CD4-positive, alpha-beta memory T cell (primary cell): ENCODE results near the gene CFLAR. TPM values are rescaled to one million over a fixed set of nuclear protein-coding genes. Genes with fewer than 3 reads are reported as not detected.
A peak's percentile ranks its signal among the peaks of the same experiment; 100 is the strongest.
"Not testable (repeated sequence)": the region's sequence is repeated elsewhere in the genome, so short reads cannot be mapped to it uniquely, and the experiment has no call there.

ENCODE experiments used
- CTCF ChIA-PET: fragments of 350-600 bp; sonication (Branson Sonifier 250); formaldehyde crosslinking; loops from one replicate; lab custom pipeline; 2021; ENCODE audit warnings: inconsistent platforms; ENCODE audit not compliant: partially characterized antibody; lab: Charles Lee
- POLR2A ChIA-PET: fragments of 350-600 bp; sonication (Branson Sonifier 250); formaldehyde crosslinking; loops from one replicate; lab custom pipeline; 2021; ENCODE audit not compliant: partially characterized antibody; lab: Charles Lee
- DNase-seq, 5 donors: peaks; one replicate each; pipeline versions ENCODE4 v3.0.0 to v3.0.0-alpha.2; 2020 to 2022; ENCODE audit warnings: mixed read lengths in 1 of 5
- H3K27ac ChIP-seq: one replicate; pipeline ENCODE4 v1.7.0; 2013; ENCODE audit warnings: low read depth, low read length
- H3K27me3 ChIP-seq: 2 replicates; pipeline ENCODE4 v1.7.0; 2013; ENCODE audit warnings: mild to moderate bottlenecking, low read length, moderate library complexity; ENCODE audit not compliant: insufficient read depth
- H3K36me3 ChIP-seq: 2 replicates; pipeline ENCODE4 v1.7.0; 2013; ENCODE audit warnings: mild to moderate bottlenecking, low read length, moderate library complexity; ENCODE audit not compliant: insufficient read depth
- H3K4me1 ChIP-seq: 2 replicates; pipeline ENCODE4 v1.7.0; 2013; ENCODE audit warnings: mild to moderate bottlenecking, low read length, moderate library complexity; ENCODE audit not compliant: insufficient read depth
- H3K4me3 ChIP-seq, 2 donors: one replicate each; pipeline ENCODE4 v1.7.0; 2013; ENCODE audit warnings: low read length in 2 of 2, mild to moderate bottlenecking in 1 of 2
- H3K9me3 ChIP-seq, 2 donors: one replicate each; pipeline ENCODE4 v1.7.0; 2013; ENCODE audit warnings: low read length in 2 of 2, control low read depth in 1 of 2; ENCODE audit not compliant: control insufficient read depth in 1 of 2
- H3K27ac Mint-ChIP-seq, 7 donors: one replicate each; pipeline ENCODE4 v1.8.0; 2020 to 2021; ENCODE audit warnings: mixed read lengths in 7 of 7, mild to moderate bottlenecking in 6 of 7, inconsistent platforms in 3 of 7, moderate library complexity in 3 of 7
- H3K27me3 Mint-ChIP-seq, 2 donors: one replicate each; pipeline ENCODE4 v1.8.0; 2020 to 2021; ENCODE audit warnings: mixed read lengths in 2 of 2
- H3K36me3 Mint-ChIP-seq, 2 donors: one replicate each; pipeline ENCODE4 v1.8.0; 2020 to 2021; ENCODE audit warnings: mixed read lengths in 2 of 2, inconsistent platforms in 1 of 2, mild to moderate bottlenecking in 1 of 2
- H3K4me1 Mint-ChIP-seq, 4 donors: one replicate each; pipeline ENCODE4 v1.8.0; 2020 to 2021; ENCODE audit warnings: mixed read lengths in 4 of 4, mild to moderate bottlenecking in 1 of 4
- H3K4me3 Mint-ChIP-seq, 8 donors: one replicate each; pipeline ENCODE4 v1.8.0; 2020 to 2021; ENCODE audit warnings: mixed read lengths in 8 of 8, mild to moderate bottlenecking in 7 of 8, moderate library complexity in 6 of 8, inconsistent platforms in 3 of 8
- H3K9me3 Mint-ChIP-seq, 8 donors: one replicate each; pipeline ENCODE4 v1.8.0; 2020 to 2021; ENCODE audit warnings: mixed read lengths in 8 of 8, mild to moderate bottlenecking in 5 of 8, inconsistent platforms in 3 of 8, moderate library complexity in 1 of 8
- intact Hi-C: fragments of 100-400 bp; cut with micrococcal nuclease; formaldehyde crosslinking; loops from one replicate; pipeline ENCODE4 v1.15.1; 2023
- polyA plus RNA-seq, 2 donors: library from polyadenylated mRNA; unstranded; fragments of 300-500 nt; fragmentation: Illumina TruSeq; gene quantifications; one replicate each; pipeline ENCODE4 v1.2.3, GENCODE V29; 2021
- total RNA-seq, 2 experiments: library from RNA; stranded (reverse); gene quantifications; one replicate each; pipeline ENCODE4 v1.2.3, GENCODE V29; 2021

The CFLAR gene
- total and polyA plus RNA-seq, 4 experiments from 2014 or later = 127 to 235 (median 188) TPM

- H3K27me3 Mint-ChIP-seq = no peaks in the 10 kb centered on the region
- DNase-seq = no peak
- intact Hi-C loops = no loop called here
- Histone ChIP-seq H3K27ac (peak overlapping the region; percentile 22), H3K27me3 (no peaks in the 10 kb centered on the region), H3K36me3 (peaks cover 31% of the 10 kb centered on the region), H3K4me1 (peaks cover 78% of the 10 kb centered on the region), H3K4me3 (no peak overlapping the region), H3K9me3 (no peaks in the 10 kb centered on the region)
- CTCF ChIA-PET = interaction anchor here (1.0 to 6.5 kb wide), 8 partner anchors 10 to 243 kb away, joined by 3 to 92 read pairs (median 7); partner anchors contain the start of genes CFLAR, NIF3L1 and PPIL3
- H3K4me1 Mint-ChIP-seq = peaks cover 57 to 76% (median 65%) of the 10 kb centered on the region in 4 donors
- H3K9me3 Mint-ChIP-seq = no peaks in the 10 kb centered on the region
- peak overlapping the region in 7 of 8 donors; percentile 40 to 72 (median 58) for H3K4me3 Mint-ChIP-seq
- peak overlapping the region; percentile 79 to 97 (median 88) for H3K27ac Mint-ChIP-seq
- peaks cover 52 to 62% of the 10 kb centered on the region in 2 donors for H3K36me3 Mint-ChIP-seq
- POLR2A ChIA-PET = interaction anchor here (0.6 to 3.2 kb wide), 6 partner anchors 9 to 269 kb away, joined by 3 to 14 read pairs (median 5); partner anchors contain the start of genes CLK1, NIF3L1 and PPIL3
Measured at GRCh38 chr2:201132518-201132917, 16.6 kb downstream of the CFLAR start.

GRCh38 chr2:201135386-201135785 is 19.4 kb downstream of the CFLAR start:
- peaks cover 49 to 66% (median 55%) of the 10 kb centered on the region in 4 donors for H3K4me1 Mint-ChIP-seq
- ChIA-PET CTCF (interaction anchor here (0.6 to 2.4 kb wide), 6 partner anchors 9 to 229 kb away, joined by 3 to 16 read pairs (median 4); partner anchors contain the start of gene CFLAR), POLR2A (interaction anchor here (1.9 kb wide), 1 partner anchor 271 kb away, joined by 6 read pairs; the partner anchor contains the start of gene CLK1)
- H3K9me3 ChIP-seq = no peaks in the 10 kb centered on the region
- DNase-seq = no peak
- peak overlapping the region; percentile 56 to 97 (median 86) for H3K27ac Mint-ChIP-seq
- no peak overlapping the region for H3K4me3 ChIP-seq
- H3K27me3 ChIP-seq = no peaks in the 10 kb centered on the region
- H3K27ac ChIP-seq = peak overlapping the region; percentile 28
- H3K4me1 ChIP-seq = peaks cover 50% of the 10 kb centered on the region
- no peaks in the 10 kb centered on the region for H3K9me3 Mint-ChIP-seq
- peaks cover 57% of the 10 kb centered on the region for H3K36me3 ChIP-seq
- intact Hi-C loops = no loop called here
- H3K4me3 Mint-ChIP-seq = peak overlapping the region in 2 of 8 donors; percentile 33 to 54
- no peaks in the 10 kb centered on the region for H3K27me3 Mint-ChIP-seq
- peaks cover 70 to 79% of the 10 kb centered on the region in 2 donors for H3K36me3 Mint-ChIP-seq

- H3K27me3 Mint-ChIP-seq = no peaks in the 10 kb centered on the region
- Histone ChIP-seq H3K27ac (no peak overlapping the region), H3K36me3 (peaks cover 68% of the 10 kb centered on the region), H3K4me3 (no peak overlapping the region), H3K4me1 (peaks cover 35% of the 10 kb centered on the region), H3K9me3 (no peaks in the 10 kb centered on the region), H3K27me3 (no peaks in the 10 kb centered on the region)
- no peak overlapping the region for H3K4me3 Mint-ChIP-seq
- intact Hi-C loops = no loop called here
- H3K36me3 Mint-ChIP-seq = peaks cover 74 to 78% of the 10 kb centered on the region in 2 donors
- ChIA-PET CTCF (interaction anchor here (1.4 to 2.3 kb wide), 2 partner anchors 9 to 20 kb away, joined by 3 to 16 read pairs; partner anchors contain the start of gene CFLAR), POLR2A (interaction anchor here (1.9 kb wide), 1 partner anchor 273 kb away, joined by 6 read pairs; the partner anchor contains the start of gene CLK1)
- peak overlapping the region in 4 of 7 donors; percentile 51 to 97 (median 76) for H3K27ac Mint-ChIP-seq
- H3K4me1 Mint-ChIP-seq = peaks cover 35 to 58% (median 47%) of the 10 kb centered on the region in 4 donors
- H3K9me3 Mint-ChIP-seq = no peaks in the 10 kb centered on the region
- no peak for DNase-seq
Measured at GRCh38 chr2:201136889-201137321, 20.9 kb downstream of the CFLAR start.

- Mint-ChIP-seq H3K36me3 (peaks cover 70 to 77% of the 10 kb centered on the region in 2 donors), H3K4me3 (no peak overlapping the region), H3K4me1 (peaks cover 28 to 50% (median 39%) of the 10 kb centered on the region in 4 donors), H3K9me3 (no peaks in the 10 kb centered on the region), H3K27ac (peak overlapping the region in 3 of 7 donors; percentile 48 to 68 (median 52)), H3K27me3 (no peaks in the 10 kb centered on the region)
- Histone ChIP-seq H3K27me3 (no peaks in the 10 kb centered on the region), H3K36me3 (peaks cover 71% of the 10 kb centered on the region), H3K27ac (no peak overlapping the region), H3K4me1 (peaks cover 26% of the 10 kb centered on the region), H3K4me3 (no peak overlapping the region), H3K9me3 (no peaks in the 10 kb centered on the region)
- intact Hi-C loops = no loop called here
- POLR2A ChIA-PET = no interaction called here
- CTCF ChIA-PET = no interaction called here
- no peak for DNase-seq
Measured at GRCh38 chr2:201137505-201138400, 21.8 kb downstream of the CFLAR start.

GRCh38 chr2:201138401-201138970 is 22.5 kb downstream of the CFLAR start:
- intact Hi-C loops = no loop called here
- Mint-ChIP-seq H3K27me3 (no peaks in the 10 kb centered on the region), H3K4me1 (peaks cover 21 to 42% (median 32%) of the 10 kb centered on the region in 4 donors), H3K36me3 (peaks cover 63 to 77% of the 10 kb centered on the region in 2 donors), H3K27ac (peak overlapping the region in 4 of 7 donors; percentile 26 to 74 (median 64)), H3K9me3 (no peaks in the 10 kb centered on the region), H3K4me3 (peak overlapping the region in 1 of 8 donors; percentile 11)
- Histone ChIP-seq H3K4me3 (no peak overlapping the region), H3K27ac (no peak overlapping the region), H3K9me3 (no peaks in the 10 kb centered on the region), H3K27me3 (no peaks in the 10 kb centered on the region), H3K4me1 (peaks cover 19% of the 10 kb centered on the region), H3K36me3 (peaks cover 71% of the 10 kb centered on the region)
- no peak for DNase-seq
- ChIA-PET CTCF (no interaction called here), POLR2A (interaction anchor here (1.0 kb wide), 1 partner anchor 10 kb away, joined by 3 read pairs; no protein-coding TSS in a partner anchor)

GRCh38 chr2:201138986-201139781 is 23.2 kb downstream of the CFLAR start:
- peaks cover 59 to 81% of the 10 kb centered on the region in 2 donors for H3K36me3 Mint-ChIP-seq
- H3K27ac Mint-ChIP-seq = peak overlapping the region in 5 of 7 donors; percentile 67 to 84 (median 69)
- H3K27me3 ChIP-seq, H3K9me3 Mint-ChIP-seq, H3K27ac ChIP-seq, H3K9me3 ChIP-seq, DNase-seq, H3K27me3 Mint-ChIP-seq, H3K4me3 ChIP-seq, H3K4me3 Mint-ChIP-seq, intact Hi-C loops, CTCF ChIA-PET: not testable (repeated sequence)
- Histone ChIP-seq H3K36me3 (peaks cover 74% of the 10 kb centered on the region), H3K4me1 (peaks cover 18% of the 10 kb centered on the region)
- peaks cover 21 to 41% (median 32%) of the 10 kb centered on the region in 4 donors for H3K4me1 Mint-ChIP-seq
- POLR2A ChIA-PET = interaction anchor here (1.0 kb wide), 1 partner anchor 9 kb away, joined by 3 read pairs; no protein-coding TSS in a partner anchor
